HepG2 (cell line): Measurements from ENCODE around the gene FBXW8. TPM values are rescaled to one million over a fixed set of nuclear protein-coding genes. Genes with fewer than 3 reads are reported as not detected.
A peak's percentile ranks its signal among the peaks of the same experiment; 100 is the strongest.

ENCODE experiments used
- ATAC-seq: fragments of 200-7000 bp; cut with Tn5 transposase; 3 replicates; pipeline ENCODE4 v1.9.1; 2020; ENCODE audit warnings: mild to moderate bottlenecking, moderate library complexity
- BruUV-seq: library from RNA; stranded (reverse); fragments of 400-500 nt; replicated peaks from 2 replicates; lab custom pipeline; 2021; lab: Mats Ljungman, UMichigan
- CTCF ChIA-PET: fragments of 300-600 bp; formaldehyde crosslinking; extraction: SDS; loops from one replicate; lab custom pipeline; 2021; ENCODE audit warnings: low total read pairs, inconsistent platforms, low intra/inter-chr PET ratio; lab: Yijun Ruan, JAX
- POLR2A ChIA-PET: fragments of 350-600 bp; sonication (Branson Sonifier 250); formaldehyde crosslinking; loops from one replicate; lab custom pipeline; 2020; ENCODE audit warnings: antibody characterized with exemption, inconsistent platforms; lab: Yijun Ruan, JAX
- DNase-seq: peaks from one replicate; pipeline ENCODE4 v3.0.0-alpha.2; 2015; ENCODE audit warnings: low spot score
- FAIRE-seq: peaks from 3 replicates; lab custom pipeline; 2011; peaks lifted over from hg19 to GRCh38; lab: Jason Lieb, UNC
- H2AFZ ChIP-seq: one replicate; pipeline ENCODE4 v1.6.1; 2011; ENCODE audit warnings: low read length, inconsistent platforms
- H3K27ac ChIP-seq: fragments of 300-600 bp; 3 replicates; pipeline ENCODE4 v1.8.0; 2011; ENCODE audit warnings: mixed run types, mild to moderate bottlenecking, mixed read lengths, low read length, inconsistent platforms; ENCODE audit not compliant: insufficient read depth; ENCODE audit errors: extremely low read length
- H3K27me3 ChIP-seq, 2 experiments: fragments of 200-600 bp in 1 of 2; 2 replicates in 1 of 2; 3 replicates in 1 of 2; pipeline versions ENCODE4 v1.6.0 to v1.8.0; 2011; ENCODE audit warnings: low read length in 2 of 2, mild to moderate bottlenecking in 2 of 2, moderate library complexity in 2 of 2, inconsistent platforms in 1 of 2; ENCODE audit not compliant: insufficient read depth in 2 of 2, control insufficient read depth in 1 of 2
- H3K36me3 ChIP-seq, 2 experiments: fragments of 200-600 bp in 1 of 2; replicated peaks in 1 of 2; 2 replicates in 1 of 2; 3 replicates in 1 of 2; pipeline versions ENCODE4 v1.5.1 to v1.8.0; 2011; ENCODE audit warnings: low read length in 2 of 2, inconsistent platforms in 1 of 2; ENCODE audit not compliant: insufficient read depth in 2 of 2, control insufficient read depth in 1 of 2
- H3K4me1 ChIP-seq: 2 replicates; pipeline ENCODE4 v1.5.1; 2012; ENCODE audit warnings: low read length, inconsistent platforms; ENCODE audit not compliant: insufficient read depth
- H3K4me2 ChIP-seq: 2 replicates; pipeline ENCODE4 v1.6.0; 2011; ENCODE audit warnings: low read depth, low read length, inconsistent platforms
- H3K4me3 ChIP-seq, 3 experiments: fragments of 200-600 bp in 1 of 3; sonication (generic), shearing (Covaris generic) in 1 of 3; replicated peaks in 1 of 3; 2 replicates each; pipeline ENCODE4 v1.5.1; 2011 to 2016; ENCODE audit warnings: low read length in 3 of 3, inconsistent platforms in 2 of 3, low read depth in 2 of 3, mild to moderate bottlenecking in 2 of 3, control low read depth in 1 of 3, mixed read lengths in 1 of 3; ENCODE audit not compliant: insufficient read depth in 1 of 3
- H3K79me2 ChIP-seq: one replicate; pipeline ENCODE4 v1.6.1; 2011; ENCODE audit warnings: low read length, inconsistent platforms; ENCODE audit not compliant: insufficient read depth
- H3K9ac ChIP-seq: 2 replicates; pipeline ENCODE4 v1.6.0; 2011; ENCODE audit warnings: mild to moderate bottlenecking, low read depth, low read length, inconsistent platforms; ENCODE audit not compliant: insufficient read depth
- H3K9me3 ChIP-seq: 2 replicates; pipeline ENCODE4 v1.5.1; 2012; ENCODE audit warnings: mild to moderate bottlenecking, low read length
- H4K20me1 ChIP-seq: 2 replicates; pipeline ENCODE4 v1.6.0; 2011; ENCODE audit warnings: inconsistent platforms, mild to moderate bottlenecking, low read length, moderate library complexity; ENCODE audit not compliant: insufficient read depth
- AGO2 ChIP-seq: fragments of 200-400 bp; formaldehyde crosslinking; optimal IDR thresholded peaks from 2 replicates; pipeline ENCODE3; 2017; ENCODE audit warnings: mild to moderate bottlenecking, low read depth, low read length, moderate library complexity
- HCFC1 ChIP-seq: fragments of 150-350 bp; IDR thresholded peaks from 2 replicates; pipeline ENCODE4 v1.6.1; 2014; ENCODE audit warnings: low read depth, low read length
- MATR3 ChIP-seq: sonication (generic); formaldehyde crosslinking; IDR thresholded peaks from 2 replicates; pipeline ENCODE4 v1.4.0; 2020; ENCODE audit warnings: missing genetic modification reagents
- SMARCC2 ChIP-seq: fragments of 450-650 bp; IDR thresholded peaks from 2 replicates; pipeline ENCODE4 v1.6.1; 2017; ENCODE audit warnings: antibody characterized with exemption, mild to moderate bottlenecking
- ZBTB42 ChIP-seq: sonication (generic); formaldehyde crosslinking; IDR thresholded peaks from 2 replicates; pipeline ENCODE4 v1.5.0; 2020; ENCODE audit warnings: mild to moderate bottlenecking, missing genetic modification reagents
- ZFY ChIP-seq: sonication (generic); formaldehyde crosslinking; IDR thresholded peaks from 2 replicates; pipeline ENCODE4 v1.4.0; 2020; ENCODE audit warnings: missing genetic modification reagents
- ZNF577 ChIP-seq: sonication (generic); formaldehyde crosslinking; IDR thresholded peaks from 2 replicates; pipeline ENCODE4 v1.4.0; 2020; ENCODE audit warnings: mild to moderate bottlenecking, low read depth, missing genetic modification reagents, borderline replicate concordance
- ZNF737 ChIP-seq: sonication (generic); formaldehyde crosslinking; IDR thresholded peaks from 2 replicates; pipeline ENCODE4 v1.5.0; 2020; ENCODE audit warnings: missing genetic modification reagents, mild to moderate bottlenecking, borderline replicate concordance
- ZNF782 ChIP-seq: sonication (generic); formaldehyde crosslinking; IDR thresholded peaks from 2 replicates; pipeline ENCODE4 v1.4.0; 2020; ENCODE audit warnings: missing genetic modification reagents, mild to moderate bottlenecking, borderline replicate concordance
- ZNF891 ChIP-seq: sonication (generic); formaldehyde crosslinking; IDR thresholded peaks from 2 replicates; pipeline ENCODE4 v1.5.0; 2020; ENCODE audit warnings: mild to moderate bottlenecking, missing genetic modification reagents
- WGBS: methylation state at CpG from one replicate; pipeline ENCODE4 v1.1.6; 2017; ENCODE audit warnings: low lambda C conversion rate; 5-methylcytosine and 5-hydroxymethylcytosine counted together
- in situ Hi-C: cut with HindIII; loops from 2 replicates; pipeline ENCODE4 v1.10.0; 2017; ENCODE audit warnings: low pct_unique_long_range_greater_than_20kb; ENCODE audit not compliant: extremely low pct_ligation_motif_present
- intact Hi-C: fragments of 100-400 bp; cut with micrococcal nuclease; formaldehyde crosslinking; loops from one replicate; pipeline ENCODE4 v1.10.0; 2022; ENCODE audit not compliant: unreplicated experiment
- polyA plus RNA-seq, 8 experiments: library from polyadenylated mRNA; depleted of rRNA in 3 of 8; stranded (reverse) in 7 of 8; unstranded in 1 of 8; fragments of >200 nt; fragmentation: Illumina TruSeq in 4 of 8; extraction: Trizol in 4 of 8; gene quantifications; 2 replicates each; pipeline versions ENCODE4 v1.2.1 to v1.2.3, GENCODE V29; 2011 to 2016; ENCODE audit warnings: low read depth in 4 of 8, missing spikeins in 1 of 8, mixed read lengths in 1 of 8; ENCODE audit not compliant: insufficient read depth in 1 of 8
- total RNA-seq, 5 experiments: library from RNA; depleted of rRNA; stranded (reverse); fragments of >200 nt; fragmentation: Illumina TruSeq; extraction: Trizol; gene quantifications; 2 replicates each; pipeline ENCODE4 v1.2.3, GENCODE V29; 2016; ENCODE audit warnings: low read depth in 1 of 5

FBXW8 gene
- total and polyA plus RNA-seq, 2 of the 13 experiments (the other 11 are each of a cell fraction or from before 2014, with no cell fraction given): 5.1 to 5.9 TPM

- Histone ChIP-seq H3K36me3 (peaks cover 24 to 63% of the 10 kb centered on the region in 2 experiments), H2AFZ (no peak overlapping the region), H3K9ac (no peak overlapping the region), H4K20me1 (no peaks in the 10 kb centered on the region), H3K4me3 (no peak overlapping the region), H3K4me1 (peaks cover 7% of the 10 kb centered on the region; the same call in 1 of the 2 replicates), H3K79me2 (no peaks in the 10 kb centered on the region), H3K27ac (no peak overlapping the region), H3K9me3 (no peaks in the 10 kb centered on the region), H3K4me2 (no peak overlapping the region), H3K27me3 (no peaks in the 10 kb centered on the region)
- BruUV-seq: no TSS peak
- ATAC-seq (no peak), FAIRE-seq (no peak), DNase-seq (no peak)
- POLR2A ChIA-PET: no interaction called here
- intact Hi-C loops: loop anchor here (10.0 kb wide), 1 partner anchor 323 kb away; no protein-coding TSS in a partner anchor
- in situ Hi-C loops: loop anchor here (5.0 kb wide), 1 partner anchor 90 kb away; no protein-coding TSS in a partner anchor
- CTCF ChIA-PET: interaction anchor here (3.5 kb wide), 1 partner anchor 93 kb away, joined by 50 read pairs; no protein-coding TSS in a partner anchor
- 100% methylated on average over 10 of the region's 38 CpGs for WGBS
- TF ChIP-seq ZFY (no peak), ZNF577 (no peak), AGO2 (peak; percentile 75), MATR3 (CRISPR knock-in tag) (no peak), ZNF782 (CRISPR knock-in tag) (no peak), ZNF891 (CRISPR knock-in tag) (no peak), SMARCC2 (no peak)
Observed at GRCh38 chr12:117027251-117028086, 116.7 kb downstream of the FBXW8 start.

- WGBS: 97% methylated on average over 10 of the region's 14 CpGs
- ChIA-PET POLR2A (no interaction called here), CTCF (no interaction called here)
- Histone ChIP-seq H3K4me2 (no peak overlapping the region), H3K27me3 (no peaks in the 10 kb centered on the region), H3K79me2 (no peaks in the 10 kb centered on the region), H4K20me1 (no peaks in the 10 kb centered on the region), H3K9ac (no peak overlapping the region), H3K27ac (no peak overlapping the region), H3K9me3 (no peaks in the 10 kb centered on the region), H3K4me3 (no peak overlapping the region), H2AFZ (no peak overlapping the region), H3K36me3 (peaks cover 26 to 60% of the 10 kb centered on the region in 2 experiments), H3K4me1 (peaks cover 7% of the 10 kb centered on the region; the same call in 1 of the 2 replicates)
- in situ Hi-C loops: loop anchor here (5.0 kb wide), 1 partner anchor 89 kb away; no protein-coding TSS in a partner anchor
- intact Hi-C loops: loop anchor here (10.0 kb wide), 1 partner anchor 323 kb away; no protein-coding TSS in a partner anchor
- FAIRE-seq (no peak), ATAC-seq (no peak), DNase-seq (no peak)
- no TSS peak for BruUV-seq
- no peak for TF ChIP-seq ZBTB42
- TF ChIP-seq HCFC1: no peak
- TF ChIP-seq ZNF737 (CRISPR knock-in tag): no peak
Observed at GRCh38 chr12:117028254-117028653, 117.5 kb downstream of the FBXW8 start.
